ENCODE measurements around the gene NPAS3.

GRCh38 chr14:33150666-33151428 is 212.2 kb downstream of the NPAS3 start:
- TF ChIP-seq CTCF (IDR thresholded peaks at IDR 0.05; ENCODE audit: low read depth, low read length, missing input control) (no peak), MAX (IDR thresholded peaks at IDR 0.05) (no peak)

All from liver (tissue), 2 donors.